ENCODE measurements around the gene CEP295NL. TPM values are rescaled to one million over a fixed set of nuclear protein-coding genes. Genes with fewer than 3 reads are reported as not detected.

CEP295NL gene
- total RNA-seq, 1 donor from 2014 or later, result not detected

DNA sequence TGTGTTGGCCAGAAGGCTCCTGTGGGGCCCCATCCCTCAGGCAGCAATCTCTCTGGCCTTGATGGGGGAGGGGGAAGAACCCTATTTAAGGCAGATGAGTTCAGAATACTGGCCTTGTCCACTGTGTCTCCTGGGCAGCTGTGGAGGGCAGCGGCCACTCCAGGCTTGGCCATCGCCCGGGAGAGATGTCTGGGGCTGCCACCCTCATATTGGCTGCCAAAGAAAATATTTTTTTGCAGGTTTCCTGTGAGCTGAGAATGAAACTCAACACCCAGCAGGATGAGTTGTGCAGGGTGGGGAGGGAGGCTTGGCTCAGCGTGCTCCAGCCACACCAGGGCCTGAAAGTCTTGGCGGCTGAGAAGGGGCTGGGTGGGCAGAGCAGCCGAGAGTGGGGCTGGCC lies 36.6 kb upstream of the CEP295NL start:
- intact Hi-C loops (cut with micrococcal nuclease), result no loop called here
- Mint-ChIP-seq H3K36me3 (ENCODE audit: low read depth) (no peaks in the 10 kb centered on the region), H3K9me3 (no peaks in the 10 kb centered on the region), H3K27me3 (ENCODE audit: low read depth) (peaks cover 3% of the 10 kb centered on the region), H3K4me1 (ENCODE audit: low read depth) (no peaks in the 10 kb centered on the region), H3K4me3 (ENCODE audit: low read depth) (no peak overlapping the region), H3K27ac (no peak overlapping the region)
- DNase-seq (ENCODE audit: low spot score), result no peak

DNA sequence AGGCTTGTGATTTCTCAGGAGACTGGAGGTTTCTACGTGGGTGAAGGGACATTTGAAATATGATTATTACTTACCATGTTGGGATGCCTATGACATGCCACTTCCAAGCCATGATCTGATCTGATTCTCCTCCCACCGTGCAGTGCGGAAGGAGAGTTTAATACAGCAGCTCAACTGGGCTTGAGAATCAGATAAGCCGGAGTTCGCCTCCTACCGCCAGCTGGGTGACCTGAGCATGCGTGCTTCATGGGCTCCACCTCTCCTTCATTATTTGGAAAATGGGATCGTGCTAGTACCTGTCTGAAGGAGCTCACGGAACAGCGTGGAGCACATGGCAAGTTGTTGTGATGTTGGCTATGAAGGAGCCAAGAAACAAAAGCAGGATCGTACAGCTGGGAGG lies 34.6 kb upstream of the CEP295NL start:
- H3K4me1 Mint-ChIP-seq (ENCODE audit: low read depth), result peaks cover 3% of the 10 kb centered on the region
- no peaks in the 10 kb centered on the region for H3K36me3 Mint-ChIP-seq (ENCODE audit: low read depth)
- H3K9me3 Mint-ChIP-seq, result no peaks in the 10 kb centered on the region
- H3K27me3 Mint-ChIP-seq (ENCODE audit: low read depth), result peaks cover 3% of the 10 kb centered on the region
- no peak for DNase-seq (ENCODE audit: low spot score)
- intact Hi-C loops (cut with micrococcal nuclease), result no loop called here
- H3K27ac Mint-ChIP-seq, result no peak overlapping the region
- H3K4me3 Mint-ChIP-seq (ENCODE audit: low read depth), result no peak overlapping the region

DNA sequence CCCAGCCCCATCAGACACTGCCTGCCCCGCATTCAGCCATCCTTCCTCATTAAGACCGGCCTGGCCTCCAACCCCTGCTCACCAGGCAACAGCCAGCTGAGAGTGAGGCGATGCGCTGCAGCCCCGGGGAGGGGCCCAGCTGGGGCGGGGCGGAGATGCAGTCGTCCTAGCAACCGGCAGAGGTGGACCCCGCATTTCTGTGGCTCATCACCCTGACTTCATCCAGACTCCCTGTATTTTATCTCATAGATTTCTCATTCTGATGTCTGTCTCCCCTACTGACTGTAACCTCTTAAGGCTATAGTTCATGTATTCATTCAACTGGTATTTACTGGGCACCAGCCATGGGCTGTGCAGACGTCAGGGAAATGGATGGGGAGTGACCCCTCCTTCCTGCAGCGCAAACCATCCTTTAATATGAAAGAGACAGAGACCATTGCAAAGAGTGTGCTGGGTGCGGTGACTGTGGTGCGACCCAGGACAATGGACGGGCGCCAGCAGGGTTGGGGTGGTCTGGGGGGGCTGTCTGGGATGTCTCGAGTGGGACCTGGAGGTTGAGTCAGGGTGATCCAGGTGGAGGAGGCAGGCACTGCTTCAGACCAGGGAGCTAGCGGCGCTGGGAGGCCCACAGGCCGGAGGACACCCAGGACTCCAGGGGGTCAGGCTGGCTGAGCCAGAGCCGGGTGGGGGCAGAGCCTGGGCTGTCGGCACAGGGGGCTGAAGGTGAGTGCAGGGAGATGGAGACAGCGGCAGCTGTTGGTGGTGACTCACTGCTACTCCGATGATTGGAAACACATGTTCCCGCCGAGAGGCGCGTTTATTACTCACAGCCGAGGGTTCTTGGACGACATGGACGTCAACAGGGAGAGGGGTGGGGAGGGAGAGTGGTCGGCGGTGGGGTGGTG lies 32.7 kb upstream of the CEP295NL start:
- Mint-ChIP-seq H3K27me3 (ENCODE audit: low read depth) (peaks cover 3% of the 10 kb centered on the region), H3K9me3 (no peaks in the 10 kb centered on the region), H3K27ac (no peak overlapping the region), H3K4me3 (ENCODE audit: low read depth) (no peak overlapping the region), H3K36me3 (ENCODE audit: low read depth) (no peaks in the 10 kb centered on the region), H3K4me1 (ENCODE audit: low read depth) (peaks cover 3% of the 10 kb centered on the region)
- no peak for DNase-seq (ENCODE audit: low spot score)
- intact Hi-C loops (cut with micrococcal nuclease), result no loop called here

DNA sequence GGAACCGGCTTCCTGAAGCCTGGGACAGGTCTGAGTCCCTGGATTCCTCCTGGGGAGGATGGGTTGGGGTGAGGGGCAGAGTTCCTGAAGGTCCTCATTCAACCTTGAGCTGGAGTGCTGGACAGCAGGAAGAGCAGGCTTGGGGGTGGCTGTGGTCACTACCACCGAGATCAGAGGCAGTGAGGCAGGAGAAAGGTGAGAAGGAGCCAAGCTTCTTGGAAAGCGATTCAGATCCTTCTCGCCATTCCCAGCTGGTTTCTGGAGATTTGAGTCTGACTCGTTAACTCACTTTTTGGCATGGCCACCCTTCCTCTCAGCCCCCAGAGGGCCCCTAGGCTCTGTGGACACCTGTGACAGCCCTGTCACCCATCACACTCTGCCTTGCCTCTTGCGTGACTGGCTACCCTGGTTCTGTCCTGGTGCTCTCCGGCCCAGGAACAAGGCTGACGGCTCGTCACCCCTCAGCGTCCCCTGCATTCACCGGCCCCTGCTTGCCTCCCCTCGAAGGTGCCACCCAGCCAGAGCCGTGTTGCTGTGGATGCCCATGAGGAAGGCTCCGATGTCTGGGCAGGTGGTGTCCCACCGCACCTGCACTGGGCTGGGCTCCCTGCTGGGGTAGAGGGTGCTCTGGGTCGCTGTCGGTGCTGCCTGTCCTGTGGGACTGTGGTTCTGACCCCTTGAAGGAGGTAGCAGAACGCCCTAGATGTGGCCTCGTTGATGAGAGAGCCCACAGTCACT lies 31.8 kb upstream of the CEP295NL start:
- no peak for DNase-seq (ENCODE audit: low spot score)
- H3K4me3 Mint-ChIP-seq (ENCODE audit: low read depth), result no peak overlapping the region
- H3K4me1 Mint-ChIP-seq (ENCODE audit: low read depth), result peaks cover 3% of the 10 kb centered on the region
- intact Hi-C loops (cut with micrococcal nuclease), result no loop called here
- H3K27me3 Mint-ChIP-seq (ENCODE audit: low read depth), result peaks cover 3% of the 10 kb centered on the region
- no peaks in the 10 kb centered on the region for H3K36me3 Mint-ChIP-seq (ENCODE audit: low read depth)
- H3K9me3 Mint-ChIP-seq, result no peaks in the 10 kb centered on the region
- no peak overlapping the region for H3K27ac Mint-ChIP-seq

DNA sequence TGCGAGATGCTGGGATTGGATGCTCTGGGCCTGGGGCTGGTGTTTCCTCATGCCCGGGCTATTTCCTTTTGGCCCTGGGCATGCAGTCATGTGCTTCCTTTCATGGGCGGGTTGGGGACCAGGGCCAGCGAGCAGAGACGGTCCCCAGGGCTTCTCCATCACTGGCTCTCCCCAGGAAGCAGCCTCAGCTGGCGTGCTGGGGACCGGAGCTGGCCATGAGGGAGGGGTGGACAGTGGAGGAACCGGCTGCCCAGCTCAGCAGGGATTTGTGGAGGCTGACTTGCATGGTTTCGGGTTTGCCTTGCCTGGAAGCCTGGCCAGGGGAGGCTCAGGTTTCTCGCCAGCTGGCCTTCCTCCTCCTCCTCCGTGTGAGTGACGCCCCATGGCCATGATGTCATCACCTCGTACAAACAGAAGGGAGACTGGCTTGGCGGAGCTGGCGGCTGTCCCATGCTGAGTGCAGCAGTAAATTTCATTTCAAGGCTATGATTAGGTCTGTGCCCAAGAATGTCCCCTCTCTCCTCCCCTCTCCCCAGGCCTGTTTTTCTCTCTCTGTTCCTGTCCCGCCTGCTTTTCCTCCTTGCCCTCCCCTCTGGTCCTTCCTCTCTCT lies 31.1 kb upstream of the CEP295NL start:
- H3K4me3 Mint-ChIP-seq (ENCODE audit: low read depth), result no peak overlapping the region
- H3K27ac Mint-ChIP-seq, result no peak overlapping the region
- no peaks in the 10 kb centered on the region for H3K9me3 Mint-ChIP-seq

DNA sequence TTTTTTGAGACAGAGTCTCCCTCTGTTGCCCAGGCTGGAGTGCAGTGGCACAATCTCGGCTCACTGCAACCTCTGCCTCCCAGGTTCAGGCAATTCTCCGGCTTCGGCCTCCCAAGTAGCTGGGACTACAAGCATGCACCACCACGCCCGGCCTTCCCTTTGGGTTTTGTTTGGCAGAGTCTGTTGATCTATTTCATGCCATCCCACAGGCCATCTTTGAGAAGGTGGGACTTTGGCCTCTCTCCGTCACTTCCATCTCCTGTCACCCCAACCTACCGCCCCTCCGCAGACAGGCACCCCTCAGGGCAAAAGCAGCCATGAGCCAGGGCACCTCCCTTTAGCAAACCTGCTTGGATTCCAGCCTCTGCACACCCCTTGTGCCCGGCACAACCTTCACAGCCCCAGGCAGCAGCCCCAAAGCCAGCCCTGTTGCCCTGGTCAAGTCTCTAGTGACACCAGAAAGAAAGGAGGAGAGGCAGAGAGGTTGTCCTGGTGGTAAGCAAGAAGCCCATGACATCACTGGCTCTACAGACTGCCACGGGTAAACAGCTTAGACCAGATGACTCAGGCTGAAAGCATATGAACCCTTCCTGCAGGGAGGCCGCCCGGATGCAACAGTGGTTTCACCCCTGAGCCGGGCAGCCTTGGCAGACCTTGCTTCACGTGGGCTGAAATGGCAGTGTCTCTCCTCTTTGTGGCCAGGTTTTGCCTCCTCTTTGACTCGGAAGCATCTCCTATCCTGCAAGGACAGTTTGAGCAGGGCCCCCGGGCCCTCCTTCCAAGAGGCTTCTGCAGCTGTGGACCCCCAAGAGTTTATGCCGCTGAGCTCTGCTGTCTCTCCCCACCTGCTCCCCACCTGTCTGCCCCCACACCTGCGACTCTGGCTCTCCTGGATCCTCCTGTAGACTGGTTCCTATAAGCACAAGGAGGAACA lies 30.3 kb upstream of the CEP295NL start:
- Mint-ChIP-seq H3K9me3 (no peaks in the 10 kb centered on the region), H3K4me3 (ENCODE audit: low read depth) (peak overlapping the region; percentile 32), H3K27ac (peak overlapping the region; percentile 79), H3K36me3 (ENCODE audit: low read depth) (no peaks in the 10 kb centered on the region), H3K27me3 (ENCODE audit: low read depth) (peaks cover 5% of the 10 kb centered on the region), H3K4me1 (ENCODE audit: low read depth) (peaks cover 3% of the 10 kb centered on the region)
- peak; percentile 30 for DNase-seq (ENCODE audit: low spot score)
- intact Hi-C loops (cut with micrococcal nuclease), result no loop called here

More for the DNA sequence above, 31.1 kb upstream of the CEP295NL start:
- H3K27me3 Mint-ChIP-seq (ENCODE audit: low read depth), result peaks cover 3% of the 10 kb centered on the region
- intact Hi-C loops (cut with micrococcal nuclease), result no loop called here
- H3K4me1 Mint-ChIP-seq (ENCODE audit: low read depth), result peaks cover 3% of the 10 kb centered on the region
- no peaks in the 10 kb centered on the region for H3K36me3 Mint-ChIP-seq (ENCODE audit: low read depth)
- no peak for DNase-seq (ENCODE audit: low spot score)

DNA sequence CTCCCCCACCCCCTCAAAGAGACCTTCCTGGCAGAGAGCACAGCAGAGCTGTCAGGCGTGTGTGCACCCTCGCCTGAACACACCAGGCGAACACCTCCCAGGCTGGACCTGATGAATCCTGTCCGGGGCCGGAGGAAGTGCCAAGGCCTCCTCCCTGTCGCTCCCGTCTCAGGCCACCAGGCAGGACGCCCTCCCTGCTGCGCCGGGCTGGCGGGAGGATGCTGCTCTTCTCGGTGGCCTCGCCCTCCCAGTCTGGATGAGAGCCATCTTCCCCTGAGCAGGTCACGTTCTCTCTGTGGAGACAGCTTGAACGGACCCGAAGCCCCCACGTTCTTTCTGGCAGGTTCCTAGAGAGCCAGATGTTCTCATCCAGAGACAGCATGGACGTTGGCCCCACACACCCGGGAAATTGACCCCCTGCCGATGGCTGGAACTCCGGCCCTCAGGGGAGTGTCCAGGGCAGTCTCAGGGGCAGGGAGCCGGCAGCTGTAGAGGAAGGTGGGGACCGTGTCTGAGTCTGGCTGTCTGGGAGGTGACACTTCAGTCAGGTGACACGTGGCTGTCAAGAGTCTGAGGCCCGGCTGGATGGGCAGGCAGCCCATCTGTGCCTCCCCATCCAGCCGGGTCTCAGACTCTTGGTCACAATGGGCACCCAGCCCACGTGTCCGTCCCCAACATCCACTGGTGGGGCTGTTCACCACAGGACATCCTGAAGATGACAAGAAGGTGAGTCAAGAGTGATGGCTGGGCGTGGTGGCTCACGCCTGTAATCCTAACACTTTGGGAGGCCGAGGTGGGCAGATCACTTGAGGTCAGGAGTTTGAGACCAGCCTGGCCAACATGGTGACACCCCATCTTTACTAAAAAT lies 27.1 kb upstream of the CEP295NL start:
- Mint-ChIP-seq H3K4me3 (ENCODE audit: low read depth) (no peak overlapping the region), H3K27me3 (ENCODE audit: low read depth) (peaks cover 18% of the 10 kb centered on the region), H3K4me1 (ENCODE audit: low read depth) (peaks cover 3% of the 10 kb centered on the region), H3K9me3 (no peaks in the 10 kb centered on the region), H3K27ac (no peak overlapping the region), H3K36me3 (ENCODE audit: low read depth) (no peaks in the 10 kb centered on the region)
- DNase-seq (ENCODE audit: low spot score), result no peak
- intact Hi-C loops (cut with micrococcal nuclease), result loop anchor here (10.0 kb wide), 1 partner anchor 65 kb away; no protein-coding TSS in a partner anchor

DNA sequence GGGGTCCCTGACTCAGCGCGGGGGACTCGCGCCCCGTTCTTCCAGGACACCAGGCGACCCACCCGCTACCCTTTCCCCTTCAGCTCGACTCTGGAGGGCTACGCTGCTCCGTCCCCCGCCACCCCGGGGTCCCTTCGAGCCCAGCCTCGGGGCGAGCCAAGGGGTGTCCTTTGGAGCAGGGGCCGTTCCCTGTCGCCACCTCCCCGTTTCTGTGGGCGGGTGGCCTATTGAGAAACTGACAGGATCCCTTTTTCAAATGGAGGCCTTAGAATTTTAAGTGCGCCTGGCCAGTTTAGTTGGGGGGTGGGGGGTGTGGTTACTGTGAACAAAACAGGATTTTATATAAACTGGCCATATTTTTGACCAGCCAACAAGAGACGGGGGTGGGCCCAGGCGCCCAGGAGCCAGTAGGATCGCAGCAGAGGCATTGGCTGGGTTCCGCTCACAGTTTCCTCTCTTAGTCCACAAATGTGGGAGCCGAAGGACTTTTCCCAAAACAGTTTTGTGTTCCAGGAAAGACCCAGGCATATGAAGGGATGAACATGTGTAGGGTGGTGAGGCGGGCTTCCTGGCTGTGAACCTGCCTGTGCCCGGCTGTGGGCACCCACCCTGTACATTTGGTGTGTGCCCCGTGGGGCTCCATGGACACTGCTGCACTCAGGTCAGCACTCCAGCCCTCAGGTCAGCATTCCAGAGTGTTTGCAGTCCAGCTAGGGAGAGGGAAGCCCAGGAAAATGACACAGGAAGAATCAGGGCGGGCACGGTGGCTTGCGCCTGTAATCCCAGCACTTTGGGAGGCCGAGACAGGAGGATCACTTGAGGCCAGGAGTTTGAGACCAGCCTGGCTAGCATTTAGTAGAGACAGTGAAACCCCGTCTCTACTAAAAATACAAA lies 22.9 kb upstream of the CEP295NL start:
- Mint-ChIP-seq H3K4me3 (ENCODE audit: low read depth) (no peak overlapping the region), H3K9me3 (no peaks in the 10 kb centered on the region), H3K4me1 (ENCODE audit: low read depth) (peaks cover 11% of the 10 kb centered on the region), H3K27ac (no peak overlapping the region), H3K36me3 (ENCODE audit: low read depth) (no peaks in the 10 kb centered on the region), H3K27me3 (ENCODE audit: low read depth) (peaks cover 29% of the 10 kb centered on the region)
- DNase-seq (ENCODE audit: low spot score), result no peak
- intact Hi-C loops (cut with micrococcal nuclease), result loop anchor here (10.0 kb wide), 1 partner anchor 61 kb away; no protein-coding TSS in a partner anchor

DNA sequence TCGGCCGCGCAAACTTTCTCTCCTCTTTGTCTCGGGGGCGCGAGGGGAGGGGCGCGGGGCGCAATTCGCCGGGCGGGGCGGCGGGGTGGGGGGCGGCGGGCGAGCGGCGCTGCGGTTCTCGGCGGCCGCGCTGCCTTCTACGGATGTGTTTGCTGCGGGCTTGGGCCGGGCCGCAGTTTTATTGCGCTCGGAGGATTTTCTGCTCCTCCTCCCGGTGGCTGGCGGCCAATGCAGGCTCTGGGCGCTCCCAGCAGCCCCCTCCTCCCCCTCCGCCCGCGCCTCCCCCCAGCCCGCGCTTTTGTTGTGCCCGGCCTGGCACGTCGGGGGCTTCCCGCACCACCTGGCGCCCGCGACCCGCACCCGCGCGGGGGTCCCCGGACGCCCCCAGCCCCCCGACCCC lies 22.2 kb upstream of the CEP295NL start, which contains the start of gene TIMP2:
TIMP2 (minus strand) TSS at position 154 of the 400 bp plus-strand sequence. CDS start 299 bp downstream, outside the sequence.
- Mint-ChIP-seq H3K27ac (no peak within 1 kb of the TSS), H3K27me3 (ENCODE audit: low read depth) (peaks cover 32% of the 10 kb centered on the region), H3K36me3 (ENCODE audit: low read depth) (no peaks in the 10 kb centered on the region), H3K4me1 (ENCODE audit: low read depth) (peaks cover 11% of the 10 kb centered on the region), H3K9me3 (no peaks in the 10 kb centered on the region), H3K4me3 (ENCODE audit: low read depth) (no peak within 1 kb of the TSS)
- intact Hi-C loops (cut with micrococcal nuclease), result loop anchor here (10.0 kb wide), 1 partner anchor 60 kb away; no protein-coding TSS in a partner anchor
- peak; percentile 55 for DNase-seq (ENCODE audit: low spot score)

DNA sequence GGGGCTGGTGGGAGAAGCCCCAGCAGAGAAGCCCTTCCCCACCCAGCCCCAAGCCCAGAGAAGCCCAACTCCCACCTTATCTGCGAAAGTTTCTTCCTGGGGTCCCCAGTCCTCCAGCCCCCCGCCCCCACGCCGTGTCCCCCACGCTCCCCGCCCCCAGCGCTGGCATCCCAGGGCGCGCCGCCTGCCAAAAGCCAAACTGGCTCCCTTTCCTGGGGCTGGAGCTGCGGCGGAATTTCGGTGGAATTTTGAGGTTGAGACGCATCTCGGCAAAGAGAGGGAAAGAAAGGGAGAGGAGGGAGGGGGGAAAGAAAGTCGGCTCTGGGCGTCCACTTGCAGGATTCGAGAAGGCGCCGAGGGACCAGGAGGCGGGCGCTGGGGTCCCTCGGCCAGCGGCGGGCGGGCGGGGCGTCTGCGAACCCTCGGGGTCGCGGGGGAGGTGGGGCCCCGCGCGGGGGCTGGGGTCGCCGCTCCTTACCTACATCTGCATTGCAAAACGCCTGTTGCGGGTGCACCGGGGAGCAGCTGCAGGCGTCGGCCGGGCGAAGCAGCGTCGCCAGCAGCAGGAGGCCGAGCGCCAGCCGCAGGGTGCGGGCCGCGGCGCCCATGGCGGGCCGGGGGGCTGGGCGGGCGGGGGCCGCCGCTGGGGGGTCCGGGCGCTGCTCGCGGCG lies 21.6 kb upstream of the CEP295NL start:
- Mint-ChIP-seq H3K4me1 (ENCODE audit: low read depth) (peaks cover 11% of the 10 kb centered on the region), H3K27ac (no peak overlapping the region)
- intact Hi-C loops (cut with micrococcal nuclease), result loop anchor here (10.0 kb wide), 1 partner anchor 60 kb away; no protein-coding TSS in a partner anchor

More for the DNA sequence above, 21.6 kb upstream of the CEP295NL start:
- no peak overlapping the region for H3K4me3 Mint-ChIP-seq (ENCODE audit: low read depth)
- H3K36me3 Mint-ChIP-seq (ENCODE audit: low read depth), result no peaks in the 10 kb centered on the region
- H3K27me3 Mint-ChIP-seq (ENCODE audit: low read depth), result peaks cover 33% of the 10 kb centered on the region
- DNase-seq (ENCODE audit: low spot score), result no peak
- H3K9me3 Mint-ChIP-seq, result no peaks in the 10 kb centered on the region

Data from activated T-helper 2 cell treated with anti-CD3 and anti-CD28 coated beads, Interferon-gamma antibody, Interleukin-2, Interleukin-4, amounts not matched to agents 10 μg/mL and 5 μg/mL and 100 μg/mL, durations not matched to agents 14 hours and 24 hours and 36 hours (primary cell).